ENCODE results near the gene RPS27.
"Not testable (repeated sequence)": the region's sequence is repeated elsewhere in the genome, so short reads cannot be mapped to it uniquely, and the experiment has no call there.

- TF ChIP-seq POLR2AphosphoS5 (IDR thresholded peaks at IDR 0.05; ENCODE audit: borderline replicate concordance, low read depth, low read length); EZH2 (IDR thresholded peaks at IDR 0.05): not testable (repeated sequence)
Observed at GRCh38 chr1:154033697-154034096, 43.1 kb downstream of the RPS27 start.

Measured in SK-N-MC (cell line).